ENCODE data around the gene ELL2. TPM values are rescaled to one million over a fixed set of nuclear protein-coding genes. Genes with fewer than 3 reads are reported as not detected.
"Not testable (repeated sequence)": the region's sequence is repeated elsewhere in the genome, so short reads cannot be mapped to it uniquely, and the experiment has no call there.

The ELL2 gene
- polyA plus RNA-seq, 3 donors: 3.1 to 8.1 (median 5.8) TPM

GRCh38 chr5:95871146-95871806, 90.4 kb downstream of the ELL2 start:
- H2AFZ ChIP-seq (ENCODE audit: insufficient read depth, low read depth, low read length, poor library complexity, severe bottlenecking): no peak overlapping the region
- H4K20me1 ChIP-seq (ENCODE audit: insufficient read depth, low read length): no peaks in the 10 kb centered on the region
- peak overlapping the region; percentile 61 for H3K4me2 ChIP-seq (replicated peaks; ENCODE audit: extremely low read depth, low read length, poor library complexity, severe bottlenecking)
- peaks cover 44 to 54% of the 10 kb centered on the region in 2 donors for H3K4me1 ChIP-seq (ENCODE audit: control insufficient read depth in 1 of 2, insufficient read depth in 2 of 2, low read length in 2 of 2)
- H3K27me3 ChIP-seq (ENCODE audit: control insufficient read depth in 2 of 2, insufficient read depth in 2 of 2, low read length in 2 of 2): no peaks in the 10 kb centered on the region
- intact Hi-C loops (cut with micrococcal nuclease): no loop called here
- DNase-seq: no peak
- no CpG with 5 or more reads among the region's 9 CpGs for WGBS (ENCODE audit: insufficient coverage)
- no peak overlapping the region for H3K4me3 ChIP-seq (replicated peaks in 1 of 3; ENCODE audit: low read depth in 2 of 3, low read length in 3 of 3)
- Mint-ChIP-seq H3K27ac (peak overlapping the region in 4 of 7 donors; percentile 94 to 97 (median 96)), H3K36me3 (peaks cover 0 to 3% of the 10 kb centered on the region in 2 donors), H3K4me3 (no peak overlapping the region), H3K27me3 (ENCODE audit: low read depth in 3 of 3) (peaks cover 0 to 3% (median 3%) of the 10 kb centered on the region in 3 donors), H3K9me3 (peaks cover 0 to 1% (median 0%) of the 10 kb centered on the region in 7 donors), H3K4me1 (peaks cover 60% of the 10 kb centered on the region)
- H3K36me3 ChIP-seq (replicated peaks in 1 of 2; ENCODE audit: control insufficient read depth in 1 of 2, insufficient read depth in 2 of 2, low read length in 2 of 2): no peaks in the 10 kb centered on the region
- H3K27ac ChIP-seq (ENCODE audit: low read depth in 1 of 2, low read length in 2 of 2): peak overlapping the region in 1 of 2 donors; percentile 87
- H3K79me2 ChIP-seq (ENCODE audit: insufficient read depth, low read length): no peaks in the 10 kb centered on the region
- no peaks in the 10 kb centered on the region for H3K9me3 ChIP-seq (replicated peaks in 1 of 2; ENCODE audit: control insufficient read depth in 1 of 2, insufficient read depth in 1 of 2, low read length in 2 of 2)
- H3K9ac ChIP-seq (ENCODE audit: insufficient read depth, low read length, poor library complexity, severe bottlenecking): no peak overlapping the region
- TF ChIP-seq CTCF (IDR thresholded peaks at IDR 0.05): no peak

- Mint-ChIP-seq H3K27ac (peak overlapping the region; percentile 94 to 98 (median 97)), H3K9me3 (peaks cover 0 to 1% (median 0%) of the 10 kb centered on the region in 7 donors), H3K27me3 (ENCODE audit: low read depth in 3 of 3) (peaks cover 0 to 5% (median 3%) of the 10 kb centered on the region in 3 donors), H3K4me3 (peak overlapping the region; percentile 67 to 79), H3K4me1 (peaks cover 63% of the 10 kb centered on the region), H3K36me3 (peaks cover 0 to 3% of the 10 kb centered on the region in 2 donors)
- WGBS (ENCODE audit: insufficient coverage): 25% methylated on average over 1 of the region's 1 CpG
- peak overlapping the region; percentile 5 for H3K9ac ChIP-seq (ENCODE audit: insufficient read depth, low read length, poor library complexity, severe bottlenecking)
- H3K36me3 ChIP-seq (replicated peaks in 1 of 2; ENCODE audit: control insufficient read depth in 1 of 2, insufficient read depth in 2 of 2, low read length in 2 of 2): no peaks in the 10 kb centered on the region
- peak overlapping the region; percentile 74 to 87 for H3K27ac ChIP-seq (ENCODE audit: low read depth in 1 of 2, low read length in 2 of 2)
- H3K9me3 ChIP-seq (replicated peaks in 1 of 2; ENCODE audit: control insufficient read depth in 1 of 2, insufficient read depth in 1 of 2, low read length in 2 of 2): no peaks in the 10 kb centered on the region
- peak overlapping the region in 2 of 3 experiments; percentile 31 to 62 for H3K4me3 ChIP-seq (replicated peaks in 1 of 3; ENCODE audit: low read depth in 2 of 3, low read length in 3 of 3)
- no peaks in the 10 kb centered on the region for H3K27me3 ChIP-seq (ENCODE audit: control insufficient read depth in 2 of 2, insufficient read depth in 2 of 2, low read length in 2 of 2)
- TF ChIP-seq CTCF (IDR thresholded peaks at IDR 0.05): no peak
- H3K4me1 ChIP-seq (ENCODE audit: control insufficient read depth in 1 of 2, insufficient read depth in 2 of 2, low read length in 2 of 2): peaks cover 45 to 56% of the 10 kb centered on the region in 2 donors
- H3K79me2 ChIP-seq (ENCODE audit: insufficient read depth, low read length): no peaks in the 10 kb centered on the region
- peak overlapping the region; percentile 55 for H2AFZ ChIP-seq (ENCODE audit: insufficient read depth, low read depth, low read length, poor library complexity, severe bottlenecking)
- DNase-seq: peak; percentile 54 to 87 (median 76)
- H3K4me2 ChIP-seq (replicated peaks; ENCODE audit: extremely low read depth, low read length, poor library complexity, severe bottlenecking): peak overlapping the region; percentile 61
- intact Hi-C loops (cut with micrococcal nuclease): loop anchor here in 1 of 2 donors (1.0 kb wide), 1 partner anchor 9 kb away; no protein-coding TSS in a partner anchor
- no peaks in the 10 kb centered on the region for H4K20me1 ChIP-seq (ENCODE audit: insufficient read depth, low read length)
These were observed 91.5 kb downstream of the ELL2 start for GRCh38 chr5:95870105-95870672.

- not testable (repeated sequence) for H2AFZ ChIP-seq (ENCODE audit: insufficient read depth, low read depth, low read length, poor library complexity, severe bottlenecking); H4K20me1 ChIP-seq (ENCODE audit: insufficient read depth, low read length); H3K27me3 Mint-ChIP-seq (ENCODE audit: low read depth in 3 of 3); H3K27me3 ChIP-seq (ENCODE audit: control insufficient read depth in 2 of 2, insufficient read depth in 2 of 2, low read length in 2 of 2); H3K9ac ChIP-seq (ENCODE audit: insufficient read depth, low read length, poor library complexity, severe bottlenecking); H3K36me3 ChIP-seq (replicated peaks in 1 of 2; ENCODE audit: control insufficient read depth in 1 of 2, insufficient read depth in 2 of 2, low read length in 2 of 2); H3K9me3 ChIP-seq (replicated peaks in 1 of 2; ENCODE audit: control insufficient read depth in 1 of 2, insufficient read depth in 1 of 2, low read length in 2 of 2); H3K4me3 ChIP-seq (replicated peaks in 1 of 3; ENCODE audit: low read depth in 2 of 3, low read length in 3 of 3); H3K9me3 Mint-ChIP-seq; H3K79me2 ChIP-seq (ENCODE audit: insufficient read depth, low read length); H3K36me3 Mint-ChIP-seq
- intact Hi-C loops (cut with micrococcal nuclease): loop anchor here in 1 of 2 donors (5.0 kb wide), 1 partner anchor 728 kb away; no protein-coding TSS in a partner anchor
- Histone ChIP-seq H3K27ac (ENCODE audit: low read depth in 1 of 2, low read length in 2 of 2) (peak overlapping the region; percentile 41 to 87), H3K4me2 (replicated peaks; ENCODE audit: extremely low read depth, low read length, poor library complexity, severe bottlenecking) (peak overlapping the region; percentile 61), H3K4me1 (ENCODE audit: control insufficient read depth in 1 of 2, insufficient read depth in 2 of 2, low read length in 2 of 2) (peaks cover 49 to 62% of the 10 kb centered on the region in 2 donors)
- WGBS (ENCODE audit: insufficient coverage): no CpG with 5 or more reads among the region's 3 CpGs
- H3K4me1 Mint-ChIP-seq: peaks cover 69% of the 10 kb centered on the region
- peak overlapping the region in 1 of 2 donors; percentile 30 for H3K4me3 Mint-ChIP-seq
- peak overlapping the region; percentile 72 to 94 (median 80) for H3K27ac Mint-ChIP-seq
- DNase-seq: peak in 2 of 3 donors; percentile 43 to 65
These were observed 92.3 kb downstream of the ELL2 start for GRCh38 chr5:95869173-95869855.
